Suprapubic skin (tissue), 4 donors: ENCODE measurements around the gene PNO1. TPM values are rescaled to one million over a fixed set of nuclear protein-coding genes. Genes with fewer than 3 reads are reported as not detected.

Experiments used
- DNase-seq, 2 donors: peaks; one replicate each; pipeline ENCODE4 v3.0.0-alpha.2; 2019; ENCODE audit warnings: low spot score in 2 of 2
- H3K27ac ChIP-seq: fragments of 200-600 bp; sonication (generic); one replicate; pipeline ENCODE4 v1.5.1; 2019
- H3K27me3 ChIP-seq: fragments of 200-600 bp; sonication (generic); one replicate; pipeline ENCODE4 v1.5.1; 2019
- H3K36me3 ChIP-seq: fragments of 200-600 bp; sonication (generic); one replicate; pipeline ENCODE4 v1.5.1; 2019
- H3K4me1 ChIP-seq: fragments of 200-600 bp; sonication (generic); one replicate; pipeline ENCODE4 v1.5.1; 2019
- H3K4me3 ChIP-seq: fragments of 200-600 bp; sonication (generic); one replicate; pipeline ENCODE4 v1.5.1; 2019; ENCODE audit warnings: mild to moderate bottlenecking
- H3K9me3 ChIP-seq: fragments of 200-600 bp; sonication (generic); one replicate; pipeline ENCODE4 v1.5.1; 2019
- CTCF ChIP-seq, 2 donors: fragments of 200-600 bp in 1 of 2; fragments of 450-650 bp in 1 of 2; sonication (generic) in 1 of 2; IDR thresholded peaks; one replicate each; pipeline ENCODE4 v1.5.1; 2016 to 2019; ENCODE audit warnings: antibody characterized with exemption in 2 of 2, mild to moderate bottlenecking in 1 of 2, moderate library complexity in 1 of 2
- EP300 ChIP-seq: sonication (generic); formaldehyde crosslinking; IDR thresholded peaks from one replicate; pipeline ENCODE4 v1.6.1; 2017; ENCODE audit warnings: antibody characterized with exemption
- POLR2A ChIP-seq, 2 donors: fragments of 450-650 bp; IDR thresholded peaks; one replicate each; pipeline ENCODE4 v1.6.1; 2017; ENCODE audit warnings: antibody characterized with exemption in 2 of 2, mild to moderate bottlenecking in 2 of 2, moderate library complexity in 2 of 2
- POLR2AphosphoS5 ChIP-seq, 3 donors: sonication (generic); formaldehyde crosslinking; IDR thresholded peaks; one replicate each; pipeline ENCODE4 v1.6.1; 2017; ENCODE audit warnings: antibody characterized with exemption in 3 of 3
- WGBS: methylation state at CpG from one replicate; pipeline ENCODE4 v1.1.5; 2018; 5-methylcytosine and 5-hydroxymethylcytosine counted together
- total RNA-seq, 4 donors: library from RNA; depleted of rRNA; stranded (reverse); fragments of >200 nt; gene quantifications; one replicate each; pipeline ENCODE4 v1.1.0, GENCODE V29; 2016

The PNO1 gene
- total RNA-seq, 4 donors from 2014 or later = 8.4 to 20.2 (median 15.5) TPM

- DNase-seq = no peak
- 48% methylated on average over 3 of the region's 3 CpGs for WGBS
- TF ChIP-seq POLR2A (IDR thresholded peaks at IDR 0.05) (no peak), CTCF (IDR thresholded peaks at IDR 0.05) (no peak), POLR2AphosphoS5 (IDR thresholded peaks at IDR 0.05) (no peak), EP300 (no peak)
- Histone ChIP-seq H3K36me3 (no peaks in the 10 kb centered on the region), H3K9me3 (no peaks in the 10 kb centered on the region), H3K4me3 (no peak overlapping the region), H3K27ac (no peak overlapping the region), H3K4me1 (peaks cover 56% of the 10 kb centered on the region), H3K27me3 (no peaks in the 10 kb centered on the region)
Measured at GRCh38 chr2:68217729-68218128, 60.0 kb downstream of the PNO1 start.

GRCh38 chr2:68218343-68218901 lies 60.7 kb downstream of the PNO1 start:
- Histone ChIP-seq H3K4me1 (peaks cover 52% of the 10 kb centered on the region), H3K27ac (no peak overlapping the region), H3K4me3 (no peak overlapping the region), H3K27me3 (no peaks in the 10 kb centered on the region), H3K36me3 (no peaks in the 10 kb centered on the region), H3K9me3 (no peaks in the 10 kb centered on the region)
- no peak for DNase-seq
- TF ChIP-seq CTCF (IDR thresholded peaks at IDR 0.05) (no peak), POLR2AphosphoS5 (IDR thresholded peaks at IDR 0.05) (no peak), EP300 (no peak), POLR2A (IDR thresholded peaks at IDR 0.05) (no peak)
- WGBS = 25% methylated on average over 1 of the region's 1 CpG

- WGBS = 97% methylated on average over 1 of the region's 1 CpG
- Histone ChIP-seq H3K4me1 (peaks cover 44% of the 10 kb centered on the region), H3K36me3 (no peaks in the 10 kb centered on the region)
Measured at GRCh38 chr2:68222287-68222686, 64.6 kb downstream of the PNO1 start.

GRCh38 chr2:68223419-68223818 lies 65.7 kb downstream of the PNO1 start:
- no peak overlapping the region for H3K27ac ChIP-seq
- H3K4me3 ChIP-seq = no peak overlapping the region
- WGBS = 34% methylated on average over 2 of the region's 2 CpGs

More at GRCh38 chr2:68222287-68222686, 64.6 kb downstream of the PNO1 start:
- TF ChIP-seq CTCF (IDR thresholded peaks at IDR 0.05) (no peak), POLR2AphosphoS5 (IDR thresholded peaks at IDR 0.05) (no peak), POLR2A (IDR thresholded peaks at IDR 0.05) (no peak), EP300 (no peak)
- Histone ChIP-seq H3K9me3 (no peaks in the 10 kb centered on the region), H3K4me3 (no peak overlapping the region), H3K27me3 (no peaks in the 10 kb centered on the region), H3K27ac (no peak overlapping the region)
- DNase-seq = no peak

GRCh38 chr2:68225119-68225632 lies 67.5 kb downstream of the PNO1 start:
- DNase-seq = no peak
- no peak for TF ChIP-seq EP300
- TF ChIP-seq POLR2A (IDR thresholded peaks at IDR 0.05) = no peak
- no peak for TF ChIP-seq CTCF (IDR thresholded peaks at IDR 0.05)
- TF ChIP-seq POLR2AphosphoS5 (IDR thresholded peaks at IDR 0.05) = no peak
- no peaks in the 10 kb centered on the region for H3K9me3 ChIP-seq
- no peaks in the 10 kb centered on the region for H3K36me3 ChIP-seq
- WGBS = 9% methylated on average over 2 of the region's 2 CpGs
- H3K4me1 ChIP-seq = peaks cover 18% of the 10 kb centered on the region
- no peaks in the 10 kb centered on the region for H3K27me3 ChIP-seq
- no peak overlapping the region for H3K27ac ChIP-seq
- no peak overlapping the region for H3K4me3 ChIP-seq

More at GRCh38 chr2:68223419-68223818, 65.7 kb downstream of the PNO1 start:
- Histone ChIP-seq H3K9me3 (no peaks in the 10 kb centered on the region), H3K36me3 (no peaks in the 10 kb centered on the region), H3K27me3 (no peaks in the 10 kb centered on the region), H3K4me1 (peaks cover 33% of the 10 kb centered on the region)
- TF ChIP-seq POLR2A (IDR thresholded peaks at IDR 0.05) = no peak
- no peak for DNase-seq

Other genes with a start within 250 kb of the PNO1 start
- gene C1D, start 94.9 kb upstream of the PNO1 start, total RNA-seq = 10 to 100 TPM; 19.8 to 28.4 (median 26.4) TPM
- 10 to 100 TPM; 31.3 to 40.0 (median 36.2) TPM for gene PPP3R1, start 94.6 kb downstream of the PNO1 start, total RNA-seq
- 10 to 100 TPM in 1 of 4 donors, 1 to 10 TPM in 3; 3.4 to 13.5 (median 6.6) TPM for gene CNRIP1, start 162.1 kb downstream of the PNO1 start, total RNA-seq
- 1 to 10 TPM; 1.1 to 2.6 (median 1.7) TPM for gene PLEK, start 207.4 kb downstream of the PNO1 start, total RNA-seq